WTC11 (cell line): ENCODE results near the gene UBE4A.

Experiments
- FOXK1 ChIP-seq: sonication (generic); formaldehyde crosslinking; IDR thresholded peaks from 2 replicates; pipeline ENCODE4 v1.8.0; 2022; ENCODE audit warnings: mild to moderate bottlenecking, moderate library complexity, missing genetic modification reagents
- GABPB1 ChIP-seq: sonication (generic); formaldehyde crosslinking; IDR thresholded peaks from 2 replicates; pipeline ENCODE4 v1.8.1; 2023; ENCODE audit warnings: mild to moderate bottlenecking, missing genetic modification reagents
- IRF2 ChIP-seq: sonication (generic); formaldehyde crosslinking; IDR thresholded peaks from 2 replicates; pipeline ENCODE4 v1.8.0; 2022; ENCODE audit warnings: low read depth, missing genetic modification reagents, borderline replicate concordance
- NFYB ChIP-seq: sonication (generic); formaldehyde crosslinking; conservative IDR thresholded peaks from 2 replicates; pipeline ENCODE4 v1.8.0; 2022; ENCODE audit warnings: low read depth, missing genetic modification reagents
- RELA ChIP-seq: sonication (generic); formaldehyde crosslinking; IDR thresholded peaks from 2 replicates; pipeline ENCODE4 v1.8.1; 2022; ENCODE audit warnings: missing genetic modification reagents, mild to moderate bottlenecking, borderline replicate concordance
- TP53 ChIP-seq: sonication (generic); formaldehyde crosslinking; IDR thresholded peaks from 2 replicates; pipeline ENCODE4 v1.8.1; 2023; ENCODE audit warnings: mild to moderate bottlenecking, missing genetic modification reagents
- ZBTB21 ChIP-seq: sonication (generic); formaldehyde crosslinking; IDR thresholded peaks from 2 replicates; pipeline ENCODE4 v1.8.1; 2023; ENCODE audit warnings: mild to moderate bottlenecking, missing genetic modification reagents, borderline replicate concordance
- TF ChIP-seq, protein P1 (sequence below): fragments of 200-600 bp; IDR thresholded peaks from 2 replicates; pipeline ENCODE4 v1.8.0; 2022; ENCODE audit warnings: antibody characterized with exemption
- TF ChIP-seq, protein P2 (sequence below): sonication (generic); formaldehyde crosslinking; conservative IDR thresholded peaks from 2 replicates; pipeline ENCODE4 v1.8.1; 2022; ENCODE audit warnings: mild to moderate bottlenecking, missing genetic modification reagents
- TF ChIP-seq, protein P3 (sequence below): sonication (generic); formaldehyde crosslinking; IDR thresholded peaks from 2 replicates; pipeline ENCODE4 v1.8.0; 2023; ENCODE audit warnings: missing genetic modification reagents, mild to moderate bottlenecking, borderline replicate concordance

DNA sequence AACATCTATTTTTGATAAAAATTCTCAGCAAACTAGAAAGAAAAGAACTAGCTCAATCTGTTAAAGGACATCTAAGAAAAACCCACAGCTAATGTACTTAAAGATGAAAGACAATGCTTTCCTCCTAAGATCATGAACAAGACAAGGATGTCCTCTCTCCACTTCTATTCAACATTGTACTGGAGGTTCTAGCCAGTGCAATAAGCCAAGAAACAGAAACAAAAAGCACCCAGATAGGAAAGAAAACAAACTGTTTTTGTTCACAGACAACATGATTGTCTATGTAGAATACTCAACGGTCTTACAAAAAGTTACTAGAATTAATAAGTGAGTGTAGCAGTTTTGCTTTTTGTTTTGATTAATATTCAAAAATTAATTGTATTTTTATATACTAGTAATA is 24.7 kb upstream of the UBE4A start:
- TF ChIP-seq NFYB (CRISPR knock-in tag) (no peak), ZBTB21 (no peak), GABPB1 (CRISPR knock-in tag) (no peak), FOXK1 (no peak), RELA (no peak), TP53 (CRISPR knock-in tag) (no peak), IRF2 (CRISPR knock-in tag) (no peak)
- TF ChIP-seq, protein P1, sequence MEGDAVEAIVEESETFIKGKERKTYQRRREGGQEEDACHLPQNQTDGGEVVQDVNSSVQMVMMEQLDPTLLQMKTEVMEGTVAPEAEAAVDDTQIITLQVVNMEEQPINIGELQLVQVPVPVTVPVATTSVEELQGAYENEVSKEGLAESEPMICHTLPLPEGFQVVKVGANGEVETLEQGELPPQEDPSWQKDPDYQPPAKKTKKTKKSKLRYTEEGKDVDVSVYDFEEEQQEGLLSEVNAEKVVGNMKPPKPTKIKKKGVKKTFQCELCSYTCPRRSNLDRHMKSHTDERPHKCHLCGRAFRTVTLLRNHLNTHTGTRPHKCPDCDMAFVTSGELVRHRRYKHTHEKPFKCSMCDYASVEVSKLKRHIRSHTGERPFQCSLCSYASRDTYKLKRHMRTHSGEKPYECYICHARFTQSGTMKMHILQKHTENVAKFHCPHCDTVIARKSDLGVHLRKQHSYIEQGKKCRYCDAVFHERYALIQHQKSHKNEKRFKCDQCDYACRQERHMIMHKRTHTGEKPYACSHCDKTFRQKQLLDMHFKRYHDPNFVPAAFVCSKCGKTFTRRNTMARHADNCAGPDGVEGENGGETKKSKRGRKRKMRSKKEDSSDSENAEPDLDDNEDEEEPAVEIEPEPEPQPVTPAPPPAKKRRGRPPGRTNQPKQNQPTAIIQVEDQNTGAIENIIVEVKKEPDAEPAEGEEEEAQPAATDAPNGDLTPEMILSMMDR = no peak
- TF ChIP-seq, protein P2, sequence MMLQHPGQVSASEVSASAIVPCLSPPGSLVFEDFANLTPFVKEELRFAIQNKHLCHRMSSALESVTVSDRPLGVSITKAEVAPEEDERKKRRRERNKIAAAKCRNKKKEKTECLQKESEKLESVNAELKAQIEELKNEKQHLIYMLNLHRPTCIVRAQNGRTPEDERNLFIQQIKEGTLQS (CRISPR knock-in tag) = no peak
- TF ChIP-seq, protein P3, sequence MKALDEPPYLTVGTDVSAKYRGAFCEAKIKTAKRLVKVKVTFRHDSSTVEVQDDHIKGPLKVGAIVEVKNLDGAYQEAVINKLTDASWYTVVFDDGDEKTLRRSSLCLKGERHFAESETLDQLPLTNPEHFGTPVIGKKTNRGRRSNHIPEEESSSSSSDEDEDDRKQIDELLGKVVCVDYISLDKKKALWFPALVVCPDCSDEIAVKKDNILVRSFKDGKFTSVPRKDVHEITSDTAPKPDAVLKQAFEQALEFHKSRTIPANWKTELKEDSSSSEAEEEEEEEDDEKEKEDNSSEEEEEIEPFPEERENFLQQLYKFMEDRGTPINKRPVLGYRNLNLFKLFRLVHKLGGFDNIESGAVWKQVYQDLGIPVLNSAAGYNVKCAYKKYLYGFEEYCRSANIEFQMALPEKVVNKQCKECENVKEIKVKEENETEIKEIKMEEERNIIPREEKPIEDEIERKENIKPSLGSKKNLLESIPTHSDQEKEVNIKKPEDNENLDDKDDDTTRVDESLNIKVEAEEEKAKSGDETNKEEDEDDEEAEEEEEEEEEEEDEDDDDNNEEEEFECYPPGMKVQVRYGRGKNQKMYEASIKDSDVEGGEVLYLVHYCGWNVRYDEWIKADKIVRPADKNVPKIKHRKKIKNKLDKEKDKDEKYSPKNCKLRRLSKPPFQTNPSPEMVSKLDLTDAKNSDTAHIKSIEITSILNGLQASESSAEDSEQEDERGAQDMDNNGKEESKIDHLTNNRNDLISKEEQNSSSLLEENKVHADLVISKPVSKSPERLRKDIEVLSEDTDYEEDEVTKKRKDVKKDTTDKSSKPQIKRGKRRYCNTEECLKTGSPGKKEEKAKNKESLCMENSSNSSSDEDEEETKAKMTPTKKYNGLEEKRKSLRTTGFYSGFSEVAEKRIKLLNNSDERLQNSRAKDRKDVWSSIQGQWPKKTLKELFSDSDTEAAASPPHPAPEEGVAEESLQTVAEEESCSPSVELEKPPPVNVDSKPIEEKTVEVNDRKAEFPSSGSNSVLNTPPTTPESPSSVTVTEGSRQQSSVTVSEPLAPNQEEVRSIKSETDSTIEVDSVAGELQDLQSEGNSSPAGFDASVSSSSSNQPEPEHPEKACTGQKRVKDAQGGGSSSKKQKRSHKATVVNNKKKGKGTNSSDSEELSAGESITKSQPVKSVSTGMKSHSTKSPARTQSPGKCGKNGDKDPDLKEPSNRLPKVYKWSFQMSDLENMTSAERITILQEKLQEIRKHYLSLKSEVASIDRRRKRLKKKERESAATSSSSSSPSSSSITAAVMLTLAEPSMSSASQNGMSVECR = no peak
